Neural cell (in vitro differentiated cells): Measurements from ENCODE around the gene TBL1X. TPM values are rescaled to one million over a fixed set of nuclear protein-coding genes. Genes with fewer than 3 reads are reported as not detected.

Experiments
- H2AFZ ChIP-seq: fragments of 200-600, 300-800 bp; sonication (generic), shearing (Covaris generic); 2 replicates; pipeline ENCODE4 v1.6.0; 2014; ENCODE audit warnings: low read depth, mild to moderate bottlenecking, antibody characterized with exemption, low read length, moderate library complexity
- H3F3A ChIP-seq: fragments of 200-600 bp; shearing (Covaris generic); 2 replicates; pipeline ENCODE4 v1.6.1; 2016; ENCODE audit warnings: mild to moderate bottlenecking, moderate library complexity, mixed read lengths, antibody characterized with exemption, low read length; ENCODE audit not compliant: insufficient read depth, poor library complexity, severe bottlenecking
- H3K27ac ChIP-seq: fragments of 200-600, 300-800 bp; sonication (generic), shearing (Covaris generic); 2 replicates; pipeline ENCODE4 v1.5.1; 2014; ENCODE audit warnings: mild to moderate bottlenecking, low read length, moderate library complexity
- H3K27me3 ChIP-seq: fragments of 300-800, 200-600 bp; sonication (generic), shearing (Covaris generic); 2 replicates; pipeline ENCODE4 v1.6.0; 2014; ENCODE audit warnings: mild to moderate bottlenecking, low read depth, low read length, moderate library complexity; ENCODE audit not compliant: insufficient read depth
- H3K36me3 ChIP-seq: fragments of 300-800, 200-600 bp; sonication (generic), shearing (Covaris generic); 2 replicates; pipeline ENCODE4 v1.5.1; 2014; ENCODE audit warnings: mild to moderate bottlenecking, antibody characterized with exemption, low read length, moderate library complexity; ENCODE audit not compliant: insufficient read depth
- H3K4me2 ChIP-seq: fragments of 300-800, 200-600 bp; sonication (generic), shearing (Covaris generic); 2 replicates; pipeline ENCODE4 v1.6.0; 2014; ENCODE audit warnings: mild to moderate bottlenecking, low read length
- H3K4me3 ChIP-seq: fragments of 300-800, 200-600 bp; sonication (generic), shearing (Covaris generic); 2 replicates; pipeline ENCODE4 v1.5.1; 2014; ENCODE audit warnings: mild to moderate bottlenecking, low read length, moderate library complexity
- H3K79me2 ChIP-seq: fragments of 200-600 bp; shearing (Covaris generic); replicated peaks from 2 replicates; pipeline ENCODE4 v1.6.0; 2014; ENCODE audit warnings: mild to moderate bottlenecking, low read length, moderate library complexity; ENCODE audit not compliant: insufficient read depth
- H3K9ac ChIP-seq: fragments of 300-800, 200-600 bp; sonication (generic), shearing (Covaris generic); 2 replicates; pipeline ENCODE4 v1.6.1; 2016; ENCODE audit warnings: mild to moderate bottlenecking, low read length, mixed read lengths
- H3K9me2 ChIP-seq: fragments of 200-600 bp; shearing (Covaris generic); 2 replicates; pipeline ENCODE4 v1.6.1; 2016; ENCODE audit warnings: mild to moderate bottlenecking, low read length, mixed read lengths; ENCODE audit not compliant: insufficient read depth
- H3K9me3 ChIP-seq: fragments of 200-600, 300-800 bp; sonication (generic), shearing (Covaris generic); 2 replicates; pipeline ENCODE4 v1.6.1; 2016; ENCODE audit warnings: mild to moderate bottlenecking, mixed run types, low read length, moderate library complexity, mixed read lengths
- H4K20me1 ChIP-seq: fragments of 200-600 bp; shearing (Covaris generic); 2 replicates; pipeline ENCODE4 v1.6.1; 2016; ENCODE audit warnings: mild to moderate bottlenecking, mixed run types; ENCODE audit not compliant: insufficient read depth
- CTCF ChIP-seq: fragments of 450-650 bp; IDR thresholded peaks from 2 replicates; pipeline ENCODE4 v1.5.1; 2014; ENCODE audit warnings: antibody characterized with exemption, mild to moderate bottlenecking, moderate library complexity; ENCODE audit not compliant: poor library complexity, severe bottlenecking
- EP300 ChIP-seq: fragments of 450-650 bp; conservative IDR thresholded peaks from 2 replicates; pipeline ENCODE4 v1.6.1; 2014; ENCODE audit warnings: antibody characterized with exemption, mild to moderate bottlenecking, moderate library complexity; ENCODE audit not compliant: poor library complexity, severe bottlenecking
- EZH2 ChIP-seq: fragments of 200-600, 300-800 bp; shearing (Covaris generic), sonication (generic); IDR thresholded peaks from 2 replicates; pipeline ENCODE4 v1.6.1; 2014; ENCODE audit warnings: antibody characterized with exemption, low read length, borderline replicate concordance, mild to moderate bottlenecking; ENCODE audit not compliant: insufficient read depth, poor library complexity, severe bottlenecking
- MXI1 ChIP-seq: fragments of 450-650 bp; conservative IDR thresholded peaks from 2 replicates; pipeline ENCODE4 v1.6.1; 2014; ENCODE audit warnings: antibody characterized with exemption, mild to moderate bottlenecking; ENCODE audit not compliant: poor library complexity, severe bottlenecking
- POLR2AphosphoS5 ChIP-seq: IDR thresholded peaks from 2 replicates; pipeline ENCODE4 v1.6.1; 2012
- RAD21 ChIP-seq: fragments of 450-650 bp; conservative IDR thresholded peaks from 2 replicates; pipeline ENCODE4 v1.6.1; 2014; ENCODE audit warnings: antibody characterized with exemption, mild to moderate bottlenecking, moderate library complexity
- REST ChIP-seq: IDR thresholded peaks from 2 replicates; pipeline ENCODE4 v1.6.1; 2012; ENCODE audit warnings: borderline replicate concordance
- SMC3 ChIP-seq: fragments of 450-650 bp; conservative IDR thresholded peaks from 2 replicates; pipeline ENCODE4 v1.6.1; 2014; ENCODE audit warnings: antibody characterized with exemption, mild to moderate bottlenecking, moderate library complexity; ENCODE audit not compliant: poor library complexity
- TAF1 ChIP-seq: IDR thresholded peaks from 2 replicates; pipeline ENCODE4 v1.6.1; 2012; ENCODE audit warnings: low read depth
- polyA plus RNA-seq: library from polyadenylated mRNA; depleted of rRNA; stranded (reverse); fragments of >200 nt; gene quantifications from 2 replicates; pipeline ENCODE4 v1.2.3, GENCODE V29; 2014

The TBL1X gene
- polyA plus RNA-seq, 1 donor from 2014 or later: 2.2 TPM

DNA sequence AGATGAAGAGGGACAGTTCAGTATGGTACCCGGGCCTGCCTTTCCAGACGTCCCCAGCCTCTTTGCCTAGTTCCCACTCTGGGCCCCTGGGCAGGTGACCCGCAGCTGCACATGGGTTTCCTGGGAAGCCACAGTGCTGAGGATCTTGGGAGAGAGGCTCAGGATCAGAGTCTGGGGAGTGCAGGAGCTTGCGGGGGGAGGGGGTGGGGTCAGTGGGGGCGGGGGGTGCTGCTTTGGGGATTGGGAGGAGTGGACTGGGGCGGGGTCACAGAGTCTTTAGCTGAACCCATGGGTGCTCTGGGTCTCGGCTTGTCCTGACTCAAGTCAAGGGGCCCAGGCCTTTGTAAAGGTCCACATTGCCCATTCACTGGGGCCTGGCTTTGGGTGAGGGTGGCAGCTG, 63.6 kb downstream of the TBL1X start:
- peaks cover 6% of the 10 kb centered on the region for H3K79me2 ChIP-seq

DNA sequence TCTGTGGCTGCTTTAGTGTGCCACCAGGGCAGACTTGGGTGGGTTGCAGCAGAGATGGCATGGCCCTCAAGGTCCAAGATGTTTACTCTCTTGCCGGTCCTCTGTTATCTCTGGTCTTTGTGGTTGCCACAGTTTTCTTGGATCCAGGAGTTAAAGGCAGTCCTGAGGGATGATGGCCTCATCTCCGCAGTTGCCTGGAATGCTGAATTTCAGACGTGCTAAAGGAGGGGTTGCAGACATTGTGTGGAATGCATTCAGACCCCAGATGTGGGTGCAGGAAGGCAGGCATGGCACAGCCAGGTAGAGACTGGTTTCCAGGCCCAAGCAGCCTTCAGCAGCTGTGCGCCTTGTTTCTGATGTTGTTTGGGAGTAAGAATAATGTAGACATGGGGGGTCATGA, 64.4 kb downstream of the TBL1X start:
- H3K9me3 ChIP-seq: no peaks in the 10 kb centered on the region
- peaks cover 6% of the 10 kb centered on the region for H3K79me2 ChIP-seq
- H3K36me3 ChIP-seq: no peaks in the 10 kb centered on the region
- no peaks in the 10 kb centered on the region for H3F3A ChIP-seq
- H3K27me3 ChIP-seq: no peaks in the 10 kb centered on the region
- no peak overlapping the region for H3K4me3 ChIP-seq
- H2AFZ ChIP-seq: no peak overlapping the region
- H3K27ac ChIP-seq: no peak overlapping the region
- no peak overlapping the region for H3K4me2 ChIP-seq
- no peaks in the 10 kb centered on the region for H4K20me1 ChIP-seq
- H3K9me2 ChIP-seq: no peaks in the 10 kb centered on the region
- no peak overlapping the region for H3K9ac ChIP-seq
- TF ChIP-seq SMC3 (no peak), POLR2AphosphoS5 (no peak), RAD21 (no peak), REST (no peak), TAF1 (no peak), CTCF (no peak), EZH2 (no peak), MXI1 (no peak)

More for the DNA sequence above, 63.6 kb downstream of the TBL1X start:
- Histone ChIP-seq H3K27me3 (no peaks in the 10 kb centered on the region), H3K4me2 (no peak overlapping the region), H3F3A (no peaks in the 10 kb centered on the region), H3K4me3 (no peak overlapping the region), H3K36me3 (no peaks in the 10 kb centered on the region), H2AFZ (no peak overlapping the region), H3K27ac (no peak overlapping the region), H3K9me2 (no peaks in the 10 kb centered on the region), H3K9ac (no peak overlapping the region), H3K9me3 (no peaks in the 10 kb centered on the region), H4K20me1 (no peaks in the 10 kb centered on the region)
- no peak for TF ChIP-seq POLR2AphosphoS5
- TF ChIP-seq REST: no peak
- TF ChIP-seq MXI1: no peak
- TF ChIP-seq EP300: no peak
- TF ChIP-seq CTCF: no peak
- no peak for TF ChIP-seq SMC3
